ENCODE measurements around the gene TTLL9. TPM values are rescaled to one million over a fixed set of nuclear protein-coding genes. Genes with fewer than 3 reads are reported as not detected.

Gene TTLL9
- polyA plus RNA-seq, 1 donor from 2014 or later: 8.0 TPM

GRCh38 chr20:31890646-31891045 lies 20.2 kb downstream of the TTLL9 start:
- Histone ChIP-seq H3K36me3 (ENCODE audit: insufficient read depth, low read length) (no peaks in the 10 kb centered on the region), H3K4me2 (ENCODE audit: low read length) (no peak overlapping the region), H4K20me1 (ENCODE audit: insufficient read depth) (no peaks in the 10 kb centered on the region), H2AFZ (ENCODE audit: low read depth, low read length) (no peak overlapping the region), H3F3A (ENCODE audit: insufficient read depth, low read length, poor library complexity, severe bottlenecking) (no peaks in the 10 kb centered on the region), H3K4me3 (ENCODE audit: low read length) (no peak overlapping the region), H3K27me3 (ENCODE audit: insufficient read depth, low read depth, low read length) (no peaks in the 10 kb centered on the region), H3K79me2 (replicated peaks; ENCODE audit: insufficient read depth, low read length) (no peaks in the 10 kb centered on the region), H3K9ac (ENCODE audit: low read length) (no peak overlapping the region), H3K9me2 (ENCODE audit: insufficient read depth, low read length) (no peaks in the 10 kb centered on the region), H3K9me3 (ENCODE audit: low read length) (no peaks in the 10 kb centered on the region), H3K27ac (ENCODE audit: low read length) (no peak overlapping the region)
- TF ChIP-seq POLR2AphosphoS5 (IDR thresholded peaks at IDR 0.05) (no peak), CTCF (IDR thresholded peaks at IDR 0.05; ENCODE audit: poor library complexity, severe bottlenecking) (no peak), EP300 (conservative IDR thresholded peaks at IDR 0.05; ENCODE audit: poor library complexity, severe bottlenecking) (no peak), RAD21 (conservative IDR thresholded peaks at IDR 0.05) (no peak), TAF1 (IDR thresholded peaks at IDR 0.05; ENCODE audit: low read depth) (no peak), REST (IDR thresholded peaks at IDR 0.05; ENCODE audit: borderline replicate concordance) (no peak), EZH2 (IDR thresholded peaks at IDR 0.05; ENCODE audit: borderline replicate concordance, insufficient read depth, low read length, poor library complexity, severe bottlenecking) (no peak), MXI1 (conservative IDR thresholded peaks at IDR 0.05; ENCODE audit: poor library complexity, severe bottlenecking) (no peak)

GRCh38 chr20:31894980-31895675 lies 24.7 kb downstream of the TTLL9 start:
- Histone ChIP-seq H3K79me2 (replicated peaks; ENCODE audit: insufficient read depth, low read length) (no peaks in the 10 kb centered on the region), H3K4me3 (ENCODE audit: low read length) (no peak overlapping the region), H3K36me3 (ENCODE audit: insufficient read depth, low read length) (no peaks in the 10 kb centered on the region), H2AFZ (ENCODE audit: low read depth, low read length) (no peak overlapping the region), H3K4me2 (ENCODE audit: low read length) (no peak overlapping the region), H3K9ac (ENCODE audit: low read length) (no peak overlapping the region), H4K20me1 (ENCODE audit: insufficient read depth) (no peaks in the 10 kb centered on the region), H3F3A (ENCODE audit: insufficient read depth, low read length, poor library complexity, severe bottlenecking) (no peaks in the 10 kb centered on the region), H3K27ac (ENCODE audit: low read length) (no peak overlapping the region), H3K9me2 (ENCODE audit: insufficient read depth, low read length) (no peaks in the 10 kb centered on the region), H3K27me3 (ENCODE audit: insufficient read depth, low read depth, low read length) (no peaks in the 10 kb centered on the region), H3K9me3 (ENCODE audit: low read length) (no peaks in the 10 kb centered on the region)
- no peak for TF ChIP-seq REST (IDR thresholded peaks at IDR 0.05; ENCODE audit: borderline replicate concordance)
- TF ChIP-seq POLR2AphosphoS5 (IDR thresholded peaks at IDR 0.05): no peak
- no peak for TF ChIP-seq SMC3 (conservative IDR thresholded peaks at IDR 0.05; ENCODE audit: poor library complexity)
- no peak for TF ChIP-seq EZH2 (IDR thresholded peaks at IDR 0.05; ENCODE audit: borderline replicate concordance, insufficient read depth, low read length, poor library complexity, severe bottlenecking)
- no peak for TF ChIP-seq TAF1 (IDR thresholded peaks at IDR 0.05; ENCODE audit: low read depth)
- no peak for TF ChIP-seq MXI1 (conservative IDR thresholded peaks at IDR 0.05; ENCODE audit: poor library complexity, severe bottlenecking)
- TF ChIP-seq CTCF (IDR thresholded peaks at IDR 0.05; ENCODE audit: poor library complexity, severe bottlenecking): no peak
- TF ChIP-seq RAD21 (conservative IDR thresholded peaks at IDR 0.05): no peak
- TF ChIP-seq EP300 (conservative IDR thresholded peaks at IDR 0.05; ENCODE audit: poor library complexity, severe bottlenecking): no peak

All from neural cell (in vitro differentiated cells).